Fibroblast of the aortic adventitia (primary cell): ENCODE results near the gene ZNF213. TPM values are rescaled to one million over a fixed set of nuclear protein-coding genes. Genes with fewer than 3 reads are reported as not detected.

Source experiments
- DNase-seq: peaks from one replicate; pipeline ENCODE4 v3.0.0-alpha.2; 2010; ENCODE audit warnings: low read depth
- H3K4me3 ChIP-seq: 2 replicates; pipeline ENCODE4 v1.5.1; 2011; ENCODE audit warnings: low read depth, mild to moderate bottlenecking, control low read depth, low read length, moderate library complexity
- CTCF ChIP-seq: IDR thresholded peaks from 2 replicates; pipeline ENCODE4 v1.5.1; 2011; ENCODE audit warnings: mild to moderate bottlenecking, low read length, control low read depth, inconsistent platforms; ENCODE audit not compliant: insufficient read depth
- total RNA-seq: library from RNA; depleted of rRNA; stranded (reverse); fragments of >200 nt; gene quantifications from 2 replicates; pipeline ENCODE4 v1.2.3, GENCODE V29; 2012; ENCODE audit warnings: low replicate concordance

ZNF213 gene
- total RNA-seq, 1 donor, result 6.9 TPM

GRCh38 chr16:3101841-3102470 lies 32.9 kb upstream of the ZNF213 start:
- TF ChIP-seq CTCF, result no peak
- no peak for DNase-seq
- H3K4me3 ChIP-seq, result no peak overlapping the region

GRCh38 chr16:3106205-3106928 lies 28.5 kb upstream of the ZNF213 start:
- TF ChIP-seq CTCF, result no peak
- peak overlapping the region; percentile 71 for H3K4me3 ChIP-seq
- peak; percentile 86 for DNase-seq

- H3K4me3 ChIP-seq, result peak within 1 kb of the TSS; percentile 97
- peak; percentile 80 for DNase-seq
- TF ChIP-seq CTCF, result no peak
Observed at GRCh38 chr16:3112058-3112880, 22.6 kb upstream of the ZNF213 start, which contains the start of gene ZNF205. ZNF205 (plus strand) TSS chr16:3112586; CDS start chr16:3113431, 845 bp downstream.

- H3K4me3 ChIP-seq, result peak overlapping the region; percentile 97
- no peak for TF ChIP-seq CTCF
- peak; percentile 52 for DNase-seq
Observed at GRCh38 chr16:3112881-3113574, 21.8 kb upstream of the ZNF213 start.

- no peak for TF ChIP-seq CTCF
- peak overlapping the region; percentile 97 for H3K4me3 ChIP-seq
- DNase-seq, result no peak
Observed at GRCh38 chr16:3113765-3114479, 20.9 kb upstream of the ZNF213 start.

- no peak for DNase-seq
- TF ChIP-seq CTCF, result no peak
- H3K4me3 ChIP-seq, result no peak overlapping the region
Observed at GRCh38 chr16:3115003-3115402, 19.8 kb upstream of the ZNF213 start.
